22Rv1 (cell line): ENCODE measurements around the gene BCL6.

Experiments
- H3K27ac ChIP-seq: fragments of 450-650 bp; 2 replicates; pipeline ENCODE4 v1.5.1; 2017
- ZFX ChIP-seq: fragments of 450-650 bp; IDR thresholded peaks from 2 replicates; pipeline ENCODE4 v1.6.1; 2017; ENCODE audit warnings: antibody characterized with exemption, borderline replicate concordance
- TF ChIP-seq, protein P1 (sequence below): fragments of 450-650 bp; IDR thresholded peaks from 2 replicates; pipeline ENCODE4 v1.5.1; 2017; ENCODE audit warnings: mild to moderate bottlenecking

The BCL6 gene

DNA sequence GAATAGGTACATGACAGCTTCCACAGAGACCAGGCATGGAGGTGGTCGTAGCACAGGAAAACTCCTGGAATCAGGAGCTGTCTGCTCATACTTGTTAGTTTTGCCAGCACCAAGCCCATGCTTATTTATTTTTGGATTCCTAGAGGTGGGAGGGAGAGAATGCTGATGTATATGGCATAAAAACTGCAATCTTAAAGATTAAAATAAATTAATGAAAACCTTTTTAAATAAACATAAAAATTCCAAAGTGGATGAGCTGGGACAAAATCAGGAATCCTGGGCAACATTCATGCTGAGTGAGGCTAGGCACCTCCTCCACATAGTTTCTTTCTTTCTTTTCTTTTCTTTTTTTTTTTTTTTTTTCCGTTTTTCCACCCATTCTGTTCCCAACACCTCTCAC, 14.3 kb upstream of the BCL6 start:
- TF ChIP-seq, protein P1, sequence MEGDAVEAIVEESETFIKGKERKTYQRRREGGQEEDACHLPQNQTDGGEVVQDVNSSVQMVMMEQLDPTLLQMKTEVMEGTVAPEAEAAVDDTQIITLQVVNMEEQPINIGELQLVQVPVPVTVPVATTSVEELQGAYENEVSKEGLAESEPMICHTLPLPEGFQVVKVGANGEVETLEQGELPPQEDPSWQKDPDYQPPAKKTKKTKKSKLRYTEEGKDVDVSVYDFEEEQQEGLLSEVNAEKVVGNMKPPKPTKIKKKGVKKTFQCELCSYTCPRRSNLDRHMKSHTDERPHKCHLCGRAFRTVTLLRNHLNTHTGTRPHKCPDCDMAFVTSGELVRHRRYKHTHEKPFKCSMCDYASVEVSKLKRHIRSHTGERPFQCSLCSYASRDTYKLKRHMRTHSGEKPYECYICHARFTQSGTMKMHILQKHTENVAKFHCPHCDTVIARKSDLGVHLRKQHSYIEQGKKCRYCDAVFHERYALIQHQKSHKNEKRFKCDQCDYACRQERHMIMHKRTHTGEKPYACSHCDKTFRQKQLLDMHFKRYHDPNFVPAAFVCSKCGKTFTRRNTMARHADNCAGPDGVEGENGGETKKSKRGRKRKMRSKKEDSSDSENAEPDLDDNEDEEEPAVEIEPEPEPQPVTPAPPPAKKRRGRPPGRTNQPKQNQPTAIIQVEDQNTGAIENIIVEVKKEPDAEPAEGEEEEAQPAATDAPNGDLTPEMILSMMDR, result no peak
- TF ChIP-seq ZFX, result no peak
- no peak overlapping the region for H3K27ac ChIP-seq

DNA sequence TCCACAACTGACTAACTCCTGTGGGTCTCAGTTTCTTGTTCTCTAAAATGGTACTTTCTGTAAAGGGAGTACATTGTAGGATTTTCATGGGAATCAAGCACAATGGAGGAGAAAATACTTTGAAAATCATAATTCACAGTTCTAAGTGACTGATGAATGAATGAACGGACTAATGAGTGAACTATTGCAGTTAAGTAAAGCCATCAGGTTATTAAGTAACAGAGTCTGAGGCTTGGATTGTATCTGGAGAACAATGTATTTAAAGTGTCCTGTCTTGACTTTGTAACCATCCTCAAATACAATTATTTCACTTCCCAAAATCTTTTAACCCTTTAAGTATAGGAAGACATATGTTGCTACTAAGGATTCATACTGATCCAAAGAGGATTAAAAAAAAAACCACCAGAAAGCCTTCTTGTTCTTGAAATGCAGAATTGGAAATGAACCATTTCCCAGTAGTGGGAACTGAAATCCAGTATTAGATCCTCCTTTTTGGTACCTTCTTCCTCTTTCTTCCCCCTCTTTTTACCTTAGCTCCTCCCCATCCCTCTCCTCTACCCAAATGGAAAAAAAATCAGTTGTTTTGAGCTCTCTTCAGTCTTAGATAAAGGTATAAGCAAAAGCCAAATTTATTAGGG, 13.2 kb upstream of the BCL6 start:
- no peak overlapping the region for H3K27ac ChIP-seq
- no peak for TF ChIP-seq ZFX
- TF ChIP-seq, protein P1, result no peak

DNA sequence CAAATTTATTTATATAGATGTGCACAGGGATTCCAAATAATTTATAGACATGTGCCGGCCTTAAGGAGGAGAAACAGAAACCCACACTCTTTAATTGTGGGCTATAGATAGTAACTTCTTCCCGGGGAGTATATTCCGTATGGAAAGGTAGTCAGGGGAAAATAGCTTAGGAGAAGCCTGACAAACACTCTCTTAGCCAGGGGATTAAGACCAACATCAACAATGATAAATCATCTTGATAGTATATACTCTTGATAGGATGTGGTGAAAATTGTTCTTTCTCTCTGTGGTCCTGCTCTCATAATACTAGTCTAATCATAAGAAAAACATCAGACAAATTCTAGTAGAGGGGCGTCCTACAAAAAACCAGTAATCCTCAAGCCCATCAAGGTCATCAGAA, 8.2 kb upstream of the BCL6 start:
- TF ChIP-seq, protein P1, result no peak
- no peak for TF ChIP-seq ZFX
- H3K27ac ChIP-seq, result no peak overlapping the region

DNA sequence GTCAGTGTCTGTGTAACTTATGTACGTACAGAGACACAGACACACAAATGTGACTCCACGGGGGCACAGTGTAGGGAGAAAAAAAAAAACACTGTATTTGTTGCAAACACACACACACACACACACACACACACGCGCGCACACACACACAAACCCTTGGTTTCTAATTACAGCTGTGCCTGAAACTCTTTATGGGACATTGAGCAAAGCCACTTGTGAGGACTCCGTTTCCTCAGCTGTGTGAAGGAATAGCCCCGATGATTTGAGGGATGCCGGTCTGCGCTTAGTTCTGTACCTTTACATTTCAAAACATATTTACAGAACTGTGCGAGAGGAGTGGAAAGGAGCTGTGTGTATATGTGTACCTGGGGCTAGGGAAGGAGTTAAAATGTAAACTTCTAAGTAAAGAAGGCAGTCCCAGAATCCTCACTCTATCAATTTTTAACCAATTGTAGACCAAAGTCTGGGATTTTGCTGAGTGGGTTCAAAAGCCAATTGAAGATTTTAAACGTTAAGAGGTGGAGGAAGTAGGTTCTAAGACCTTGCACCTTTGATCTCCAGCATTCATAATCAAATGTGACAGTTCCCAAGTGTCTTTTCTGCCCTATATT, 5.3 kb upstream of the BCL6 start:
- TF ChIP-seq ZFX, result no peak
- TF ChIP-seq, protein P1, result no peak
- H3K27ac ChIP-seq, result peak overlapping the region; percentile 97

DNA sequence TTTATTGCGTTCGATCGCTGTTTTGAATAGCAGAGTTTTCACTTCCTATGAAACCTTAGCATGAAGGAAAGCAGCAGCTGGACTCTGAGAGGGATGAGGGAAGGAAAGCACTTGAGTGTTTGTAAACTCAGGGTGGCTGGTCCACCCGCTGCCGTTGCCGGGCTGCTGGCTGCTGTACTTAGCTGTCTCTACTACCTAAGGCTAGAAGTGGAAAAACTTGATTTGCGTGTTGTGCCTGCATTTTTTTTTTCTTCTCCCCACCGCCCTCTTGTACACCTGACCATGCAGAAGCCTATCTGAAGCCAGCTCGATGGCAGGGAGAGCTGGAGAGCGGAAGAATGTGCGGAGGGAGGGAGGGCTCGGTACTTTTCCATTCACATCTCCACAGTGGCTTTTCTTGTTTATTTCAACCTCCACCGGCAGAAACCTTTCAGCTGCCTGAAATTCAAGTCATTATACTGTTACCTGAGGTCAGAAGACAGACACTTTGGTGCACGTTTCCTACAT, 4.8 kb upstream of the BCL6 start:
- H3K27ac ChIP-seq, result peak overlapping the region; percentile 97
- TF ChIP-seq, protein P1, result no peak
- no peak for TF ChIP-seq ZFX

DNA sequence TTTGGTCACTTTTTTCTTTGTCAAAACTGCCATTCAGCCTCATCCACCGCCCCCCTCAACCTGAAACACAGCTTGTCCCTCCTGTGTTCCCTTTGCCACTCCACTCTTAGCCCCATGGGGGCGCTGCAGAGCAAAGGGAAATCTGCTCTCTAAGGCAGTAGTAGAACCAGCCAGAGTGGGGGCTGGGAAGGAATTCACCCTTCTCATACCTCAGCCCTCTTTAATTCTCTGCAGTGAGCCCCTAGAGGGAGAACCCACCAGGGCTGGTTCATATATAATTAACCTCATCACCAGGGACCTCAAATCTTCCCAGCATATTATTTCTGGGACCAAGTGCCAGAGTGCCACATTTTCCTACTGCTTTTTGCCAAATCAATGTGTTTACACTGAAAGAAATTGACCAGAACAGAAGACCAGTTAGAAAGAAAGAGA, 2.8 kb upstream of the BCL6 start:
- H3K27ac ChIP-seq, result peak overlapping the region; percentile 97
- TF ChIP-seq, protein P1, result peak; percentile 95
- no peak for TF ChIP-seq ZFX

DNA sequence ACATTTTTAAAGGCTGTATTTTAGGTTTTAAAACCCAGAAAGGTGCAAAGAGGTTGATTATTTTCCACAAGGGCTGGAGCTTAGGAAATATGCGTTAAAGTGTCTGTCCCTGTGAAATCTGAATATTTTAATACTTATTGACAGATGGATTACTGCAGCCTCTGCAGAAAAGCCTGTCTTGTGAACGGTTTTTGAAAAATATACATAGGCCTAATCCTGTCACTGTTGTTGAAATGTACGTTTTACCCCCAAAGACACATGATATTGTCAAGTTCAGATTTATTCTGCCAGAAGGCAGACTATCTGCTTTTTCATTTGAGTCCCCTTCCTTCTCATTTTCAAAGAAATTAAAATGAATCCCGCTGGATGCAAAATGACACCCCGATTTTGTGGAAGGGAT, 2.2 kb upstream of the BCL6 start:
- no peak for TF ChIP-seq ZFX
- TF ChIP-seq, protein P1, result no peak
- H3K27ac ChIP-seq, result peak overlapping the region; percentile 97
